SK-N-SH (cell line): ENCODE measurements around the gene ECE1.
"Not testable (repeated sequence)": the region's sequence is repeated elsewhere in the genome, so short reads cannot be mapped to it uniquely, and the experiment has no call there.

Experiments used
- EZH2phosphoT487 ChIP-seq: fragments of 200-600 bp; sonication (generic); IDR thresholded peaks from 2 replicates; pipeline ENCODE4 v1.6.1; 2017; ENCODE audit warnings: low read depth, mixed run types, mild to moderate bottlenecking, antibody characterized with exemption, moderate library complexity, borderline replicate concordance
- POLR2AphosphoS5 ChIP-seq: IDR thresholded peaks from 2 replicates; pipeline ENCODE4 v1.6.1; 2012; ENCODE audit warnings: low read depth, low read length
- RAD21 ChIP-seq: IDR thresholded peaks from 2 replicates; pipeline ENCODE4 v1.6.1; 2012; ENCODE audit warnings: mild to moderate bottlenecking, low read length
- YY1 ChIP-seq: IDR thresholded peaks from 2 replicates; pipeline ENCODE4 v1.4.0; 2012; ENCODE audit warnings: low read depth, mild to moderate bottlenecking
- TF ChIP-seq, protein P1 (sequence below): fragments of 200-600 bp; sonication (generic); IDR thresholded peaks from 2 replicates; pipeline ENCODE4 v1.6.1; 2017; ENCODE audit warnings: antibody characterized with exemption, mild to moderate bottlenecking, moderate library complexity
- TF ChIP-seq, protein P2 (sequence below): IDR thresholded peaks from 2 replicates; pipeline ENCODE4 v1.4.0; 2012; ENCODE audit warnings: low read depth
- TF ChIP-seq, protein P3 (sequence below): IDR thresholded peaks from 2 replicates; pipeline ENCODE4 v1.6.1; 2012; ENCODE audit warnings: mild to moderate bottlenecking, low read depth, low read length, moderate library complexity

DNA sequence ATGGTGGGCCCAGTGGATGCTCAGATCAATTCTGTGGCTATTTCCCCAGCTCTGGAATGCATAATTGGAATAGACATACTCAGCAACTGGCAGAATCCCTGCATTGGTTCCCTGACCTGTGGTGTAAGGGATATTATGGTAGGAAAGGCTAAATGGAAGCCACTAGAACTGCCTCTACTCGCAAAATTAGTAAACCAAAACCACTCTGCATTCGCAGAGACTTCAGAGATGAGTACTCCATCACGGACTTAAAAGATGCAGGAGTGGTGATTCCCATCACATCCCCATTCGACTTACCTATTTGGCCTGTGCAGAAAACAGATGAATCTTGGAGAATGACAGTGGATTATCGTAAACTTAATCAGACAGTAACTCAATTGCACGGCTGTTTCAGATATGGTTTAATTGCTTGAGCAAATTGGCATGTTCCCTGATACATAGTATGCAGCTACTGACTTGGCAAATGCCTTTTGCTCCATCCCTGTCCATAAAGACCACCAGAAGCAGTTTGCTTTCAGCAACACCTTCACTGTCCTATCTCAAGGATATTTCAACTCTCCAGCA, 82.0 kb downstream of the ECE1 start:
- TF ChIP-seq, protein P1, sequence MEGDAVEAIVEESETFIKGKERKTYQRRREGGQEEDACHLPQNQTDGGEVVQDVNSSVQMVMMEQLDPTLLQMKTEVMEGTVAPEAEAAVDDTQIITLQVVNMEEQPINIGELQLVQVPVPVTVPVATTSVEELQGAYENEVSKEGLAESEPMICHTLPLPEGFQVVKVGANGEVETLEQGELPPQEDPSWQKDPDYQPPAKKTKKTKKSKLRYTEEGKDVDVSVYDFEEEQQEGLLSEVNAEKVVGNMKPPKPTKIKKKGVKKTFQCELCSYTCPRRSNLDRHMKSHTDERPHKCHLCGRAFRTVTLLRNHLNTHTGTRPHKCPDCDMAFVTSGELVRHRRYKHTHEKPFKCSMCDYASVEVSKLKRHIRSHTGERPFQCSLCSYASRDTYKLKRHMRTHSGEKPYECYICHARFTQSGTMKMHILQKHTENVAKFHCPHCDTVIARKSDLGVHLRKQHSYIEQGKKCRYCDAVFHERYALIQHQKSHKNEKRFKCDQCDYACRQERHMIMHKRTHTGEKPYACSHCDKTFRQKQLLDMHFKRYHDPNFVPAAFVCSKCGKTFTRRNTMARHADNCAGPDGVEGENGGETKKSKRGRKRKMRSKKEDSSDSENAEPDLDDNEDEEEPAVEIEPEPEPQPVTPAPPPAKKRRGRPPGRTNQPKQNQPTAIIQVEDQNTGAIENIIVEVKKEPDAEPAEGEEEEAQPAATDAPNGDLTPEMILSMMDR = not testable (repeated sequence)
- not testable (repeated sequence) for TF ChIP-seq RAD21, EZH2phosphoT487, YY1, POLR2AphosphoS5
- TF ChIP-seq, protein P2, sequence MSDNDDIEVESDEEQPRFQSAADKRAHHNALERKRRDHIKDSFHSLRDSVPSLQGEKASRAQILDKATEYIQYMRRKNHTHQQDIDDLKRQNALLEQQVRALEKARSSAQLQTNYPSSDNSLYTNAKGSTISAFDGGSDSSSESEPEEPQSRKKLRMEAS = not testable (repeated sequence)
- TF ChIP-seq, protein P3, sequence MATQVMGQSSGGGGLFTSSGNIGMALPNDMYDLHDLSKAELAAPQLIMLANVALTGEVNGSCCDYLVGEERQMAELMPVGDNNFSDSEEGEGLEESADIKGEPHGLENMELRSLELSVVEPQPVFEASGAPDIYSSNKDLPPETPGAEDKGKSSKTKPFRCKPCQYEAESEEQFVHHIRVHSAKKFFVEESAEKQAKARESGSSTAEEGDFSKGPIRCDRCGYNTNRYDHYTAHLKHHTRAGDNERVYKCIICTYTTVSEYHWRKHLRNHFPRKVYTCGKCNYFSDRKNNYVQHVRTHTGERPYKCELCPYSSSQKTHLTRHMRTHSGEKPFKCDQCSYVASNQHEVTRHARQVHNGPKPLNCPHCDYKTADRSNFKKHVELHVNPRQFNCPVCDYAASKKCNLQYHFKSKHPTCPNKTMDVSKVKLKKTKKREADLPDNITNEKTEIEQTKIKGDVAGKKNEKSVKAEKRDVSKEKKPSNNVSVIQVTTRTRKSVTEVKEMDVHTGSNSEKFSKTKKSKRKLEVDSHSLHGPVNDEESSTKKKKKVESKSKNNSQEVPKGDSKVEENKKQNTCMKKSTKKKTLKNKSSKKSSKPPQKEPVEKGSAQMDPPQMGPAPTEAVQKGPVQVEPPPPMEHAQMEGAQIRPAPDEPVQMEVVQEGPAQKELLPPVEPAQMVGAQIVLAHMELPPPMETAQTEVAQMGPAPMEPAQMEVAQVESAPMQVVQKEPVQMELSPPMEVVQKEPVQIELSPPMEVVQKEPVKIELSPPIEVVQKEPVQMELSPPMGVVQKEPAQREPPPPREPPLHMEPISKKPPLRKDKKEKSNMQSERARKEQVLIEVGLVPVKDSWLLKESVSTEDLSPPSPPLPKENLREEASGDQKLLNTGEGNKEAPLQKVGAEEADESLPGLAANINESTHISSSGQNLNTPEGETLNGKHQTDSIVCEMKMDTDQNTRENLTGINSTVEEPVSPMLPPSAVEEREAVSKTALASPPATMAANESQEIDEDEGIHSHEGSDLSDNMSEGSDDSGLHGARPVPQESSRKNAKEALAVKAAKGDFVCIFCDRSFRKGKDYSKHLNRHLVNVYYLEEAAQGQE = not testable (repeated sequence)
